ENCODE data around the gene CATSPER1.

The CATSPER1 gene

DNA sequence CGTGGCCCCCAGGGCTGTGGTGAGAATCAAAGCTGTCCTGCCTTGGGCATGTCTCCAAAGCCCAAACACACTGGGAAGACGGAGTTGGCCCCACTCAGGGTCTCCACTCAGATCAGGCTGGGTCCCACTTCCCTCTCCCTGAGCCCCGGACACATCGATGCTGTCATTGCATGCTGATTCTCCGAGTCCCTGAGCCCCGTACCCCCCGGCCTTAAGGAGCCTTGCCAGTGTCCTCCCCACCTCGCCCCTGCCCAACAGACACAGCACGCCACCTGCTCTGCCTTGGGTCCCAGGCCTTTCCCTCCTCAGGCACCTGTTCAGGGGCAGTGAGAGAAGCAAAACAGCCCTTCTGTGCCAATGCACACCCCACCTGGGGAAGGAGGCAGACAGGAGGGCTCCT is 38.9 kb downstream of the CATSPER1 start:
- DNase-seq (ENCODE audit: low spot score) (no peak), ATAC-seq (ENCODE audit: low read depth) (no peak)
- Histone ChIP-seq H3K36me3 (ENCODE audit: low read depth) (peaks cover 5% of the 10 kb centered on the region), H3K4me3 (ENCODE audit: severe bottlenecking) (no peak overlapping the region), H3K27me3 (ENCODE audit: insufficient read depth, poor library complexity, severe bottlenecking) (no peaks in the 10 kb centered on the region), H3K4me1 (ENCODE audit: insufficient read depth, poor library complexity, severe bottlenecking) (no peaks in the 10 kb centered on the region), H3K27ac (ENCODE audit: poor library complexity, severe bottlenecking) (no peak overlapping the region), H3K9me3 (ENCODE audit: severe bottlenecking) (no peaks in the 10 kb centered on the region)
- TF ChIP-seq, protein P1, sequence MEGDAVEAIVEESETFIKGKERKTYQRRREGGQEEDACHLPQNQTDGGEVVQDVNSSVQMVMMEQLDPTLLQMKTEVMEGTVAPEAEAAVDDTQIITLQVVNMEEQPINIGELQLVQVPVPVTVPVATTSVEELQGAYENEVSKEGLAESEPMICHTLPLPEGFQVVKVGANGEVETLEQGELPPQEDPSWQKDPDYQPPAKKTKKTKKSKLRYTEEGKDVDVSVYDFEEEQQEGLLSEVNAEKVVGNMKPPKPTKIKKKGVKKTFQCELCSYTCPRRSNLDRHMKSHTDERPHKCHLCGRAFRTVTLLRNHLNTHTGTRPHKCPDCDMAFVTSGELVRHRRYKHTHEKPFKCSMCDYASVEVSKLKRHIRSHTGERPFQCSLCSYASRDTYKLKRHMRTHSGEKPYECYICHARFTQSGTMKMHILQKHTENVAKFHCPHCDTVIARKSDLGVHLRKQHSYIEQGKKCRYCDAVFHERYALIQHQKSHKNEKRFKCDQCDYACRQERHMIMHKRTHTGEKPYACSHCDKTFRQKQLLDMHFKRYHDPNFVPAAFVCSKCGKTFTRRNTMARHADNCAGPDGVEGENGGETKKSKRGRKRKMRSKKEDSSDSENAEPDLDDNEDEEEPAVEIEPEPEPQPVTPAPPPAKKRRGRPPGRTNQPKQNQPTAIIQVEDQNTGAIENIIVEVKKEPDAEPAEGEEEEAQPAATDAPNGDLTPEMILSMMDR (IDR thresholded peaks at IDR 0.05; ENCODE audit: poor library complexity, severe bottlenecking) = no peak

DNA sequence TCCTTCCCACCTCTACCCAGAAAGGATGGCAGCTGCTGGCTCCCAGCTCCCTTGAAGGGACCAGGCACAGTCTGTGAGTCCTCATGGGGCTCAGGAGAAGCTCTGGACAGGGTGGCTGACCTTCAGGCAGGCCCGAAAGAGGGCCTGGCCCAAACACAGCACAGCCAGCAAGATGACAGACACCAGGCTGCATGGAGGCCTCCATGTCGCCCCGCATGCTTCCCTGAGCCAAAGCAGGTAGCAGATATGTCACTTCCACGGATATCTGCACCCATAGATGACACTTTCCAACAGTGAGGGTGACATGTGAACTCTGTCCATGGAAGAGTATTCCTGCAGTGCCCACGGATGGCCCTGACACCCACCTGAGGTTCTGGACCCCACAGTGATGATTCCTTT is 42.7 kb downstream of the CATSPER1 start:
- H3K4me3 ChIP-seq (ENCODE audit: severe bottlenecking) = no peak overlapping the region
- H3K36me3 ChIP-seq (ENCODE audit: low read depth) = peaks cover 6% of the 10 kb centered on the region; the same call in 1 of the 2 replicates
- TF ChIP-seq, protein P1 (IDR thresholded peaks at IDR 0.05; ENCODE audit: poor library complexity, severe bottlenecking) = no peak
- no peak overlapping the region for H3K27ac ChIP-seq (ENCODE audit: poor library complexity, severe bottlenecking)
- H3K4me1 ChIP-seq (ENCODE audit: insufficient read depth, poor library complexity, severe bottlenecking) = no peaks in the 10 kb centered on the region
- DNase-seq (ENCODE audit: low spot score) (no peak), ATAC-seq (ENCODE audit: low read depth) (no peak)
- no peaks in the 10 kb centered on the region for H3K27me3 ChIP-seq (ENCODE audit: insufficient read depth, poor library complexity, severe bottlenecking)
- H3K9me3 ChIP-seq (ENCODE audit: severe bottlenecking) = no peaks in the 10 kb centered on the region

DNA sequence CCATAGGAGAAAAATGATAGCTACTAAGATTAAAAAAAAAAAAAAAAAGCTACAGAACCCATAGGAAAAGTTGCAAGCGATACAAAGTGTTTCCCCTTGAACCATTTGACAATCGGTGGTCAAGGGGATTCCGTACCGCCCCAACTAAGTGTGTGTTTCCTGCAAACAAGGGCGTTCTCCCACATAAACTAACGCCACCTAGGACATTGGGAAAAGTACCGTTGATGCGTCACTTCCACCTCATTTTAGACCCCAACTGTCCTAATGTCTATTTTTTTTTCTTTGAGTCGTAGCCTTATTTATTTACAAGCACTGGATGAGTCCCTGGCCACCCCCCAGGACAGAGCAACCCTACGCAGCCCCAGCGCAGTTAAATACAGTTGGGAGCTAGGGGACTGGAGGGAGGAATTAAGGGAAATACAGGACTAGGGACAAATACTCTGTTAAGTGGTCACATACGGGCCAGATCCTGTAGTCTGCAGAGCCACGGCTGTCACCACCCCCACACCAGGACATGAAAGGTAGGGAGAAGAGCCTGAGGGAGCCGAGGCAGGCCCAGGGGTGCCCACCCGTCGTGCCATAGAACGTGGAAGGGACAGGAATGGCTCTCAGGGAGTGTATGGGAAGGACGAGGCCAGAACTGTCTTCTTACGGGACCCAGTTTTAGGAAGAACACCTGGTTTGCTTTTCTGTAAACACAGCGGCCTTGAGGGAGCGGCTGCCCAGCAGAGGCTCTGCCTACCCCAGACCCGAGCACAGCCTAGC is 43.3 kb downstream of the CATSPER1 start:
- Histone ChIP-seq H3K9me3 (ENCODE audit: severe bottlenecking) (no peaks in the 10 kb centered on the region), H3K4me3 (ENCODE audit: severe bottlenecking) (no peak overlapping the region), H3K4me1 (ENCODE audit: insufficient read depth, poor library complexity, severe bottlenecking) (no peaks in the 10 kb centered on the region), H3K27ac (ENCODE audit: poor library complexity, severe bottlenecking) (no peak overlapping the region), H3K36me3 (ENCODE audit: low read depth) (peaks cover 11% of the 10 kb centered on the region; the same call in 1 of the 2 replicates), H3K27me3 (ENCODE audit: insufficient read depth, poor library complexity, severe bottlenecking) (no peaks in the 10 kb centered on the region)
- TF ChIP-seq, protein P1 (IDR thresholded peaks at IDR 0.05; ENCODE audit: poor library complexity, severe bottlenecking) = no peak
- DNase-seq (ENCODE audit: low spot score) (no peak), ATAC-seq (ENCODE audit: low read depth) (no peak)

DNA sequence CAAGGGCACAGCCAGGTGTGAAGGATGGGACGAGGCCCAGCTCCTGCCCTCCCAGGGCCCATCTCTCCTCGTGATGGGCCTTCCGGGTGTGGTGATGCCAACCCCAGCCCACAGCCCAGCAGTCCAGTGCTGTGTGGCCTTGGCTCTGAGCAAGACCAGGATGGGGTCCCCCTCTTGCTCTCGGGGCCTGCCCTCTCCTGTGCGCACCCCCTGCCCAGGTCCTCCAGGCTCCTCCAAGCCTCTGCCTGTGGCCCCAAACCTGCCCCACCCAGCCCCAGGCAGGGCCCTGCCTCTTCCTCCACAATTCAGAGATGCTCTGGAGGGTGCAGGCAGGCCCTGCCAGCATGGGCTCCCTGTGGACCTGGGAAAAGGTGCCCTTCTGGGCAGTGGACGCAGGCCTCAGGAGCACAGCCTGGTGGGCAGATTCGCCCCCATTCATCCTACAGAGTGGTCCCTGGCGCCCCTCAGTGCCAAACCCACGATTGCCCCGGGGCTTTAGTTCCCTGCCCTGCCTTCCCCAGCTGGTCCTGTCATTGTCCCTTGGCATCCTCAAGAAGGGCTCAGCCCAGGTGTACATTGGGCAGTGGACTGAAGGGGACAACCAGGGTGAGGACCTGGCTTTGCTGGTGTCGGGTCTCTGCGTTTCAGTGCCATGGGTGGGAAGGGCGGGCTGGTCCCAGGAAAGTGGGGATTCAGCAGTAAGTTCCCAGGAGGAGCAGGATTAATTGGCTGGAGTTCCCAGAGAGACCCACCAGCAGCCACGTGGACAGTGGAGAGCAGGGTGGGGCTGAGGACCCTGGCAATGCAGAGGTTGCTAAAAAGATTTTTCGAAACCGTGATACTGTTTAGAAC is 44.1 kb downstream of the CATSPER1 start:
- Histone ChIP-seq H3K36me3 (ENCODE audit: low read depth) (peaks cover 19% of the 10 kb centered on the region), H3K27ac (ENCODE audit: poor library complexity, severe bottlenecking) (no peak overlapping the region), H3K4me1 (ENCODE audit: insufficient read depth, poor library complexity, severe bottlenecking) (no peaks in the 10 kb centered on the region), H3K27me3 (ENCODE audit: insufficient read depth, poor library complexity, severe bottlenecking) (no peaks in the 10 kb centered on the region), H3K4me3 (ENCODE audit: severe bottlenecking) (no peak overlapping the region), H3K9me3 (ENCODE audit: severe bottlenecking) (no peaks in the 10 kb centered on the region)
- DNase-seq (ENCODE audit: low spot score) (no peak), ATAC-seq (ENCODE audit: low read depth) (peak; percentile 19; the same call in 2 of the 3 replicates)
- TF ChIP-seq, protein P1 (IDR thresholded peaks at IDR 0.05; ENCODE audit: poor library complexity, severe bottlenecking) = no peak
